GM19023 (cell line): ENCODE measurements around the gene RPL38.

Source experiments
- ATAC-seq: cut with Tn5 transposase; IDR thresholded peaks from one replicate; pipeline ENCODE4 v1.9.1; 2021; ENCODE audit warnings: mild to moderate bottlenecking, moderate library complexity; ENCODE audit not compliant: unreplicated experiment

RPL38 gene

DNA sequence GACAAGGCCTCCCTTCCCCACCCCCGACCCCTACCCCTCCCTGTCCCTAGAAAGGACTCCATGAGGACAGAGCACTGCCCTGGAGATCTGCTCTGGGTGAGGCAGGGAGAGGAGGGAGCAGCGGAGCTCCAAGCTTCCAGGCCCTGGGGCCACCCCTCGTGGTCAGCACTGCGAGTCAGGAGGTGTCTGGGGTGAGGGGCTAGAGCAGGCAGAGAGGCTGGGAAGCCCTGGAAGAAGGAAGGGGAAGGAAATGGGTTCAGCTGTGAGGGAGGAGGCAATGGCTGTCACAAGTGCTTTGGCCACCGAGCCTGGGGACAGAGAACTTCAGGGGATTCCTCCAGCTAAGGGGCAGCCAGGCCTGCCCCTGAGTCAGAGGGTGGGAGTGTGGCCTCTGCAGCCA is 42.4 kb downstream of the RPL38 start:
- ATAC-seq, result no peak

DNA sequence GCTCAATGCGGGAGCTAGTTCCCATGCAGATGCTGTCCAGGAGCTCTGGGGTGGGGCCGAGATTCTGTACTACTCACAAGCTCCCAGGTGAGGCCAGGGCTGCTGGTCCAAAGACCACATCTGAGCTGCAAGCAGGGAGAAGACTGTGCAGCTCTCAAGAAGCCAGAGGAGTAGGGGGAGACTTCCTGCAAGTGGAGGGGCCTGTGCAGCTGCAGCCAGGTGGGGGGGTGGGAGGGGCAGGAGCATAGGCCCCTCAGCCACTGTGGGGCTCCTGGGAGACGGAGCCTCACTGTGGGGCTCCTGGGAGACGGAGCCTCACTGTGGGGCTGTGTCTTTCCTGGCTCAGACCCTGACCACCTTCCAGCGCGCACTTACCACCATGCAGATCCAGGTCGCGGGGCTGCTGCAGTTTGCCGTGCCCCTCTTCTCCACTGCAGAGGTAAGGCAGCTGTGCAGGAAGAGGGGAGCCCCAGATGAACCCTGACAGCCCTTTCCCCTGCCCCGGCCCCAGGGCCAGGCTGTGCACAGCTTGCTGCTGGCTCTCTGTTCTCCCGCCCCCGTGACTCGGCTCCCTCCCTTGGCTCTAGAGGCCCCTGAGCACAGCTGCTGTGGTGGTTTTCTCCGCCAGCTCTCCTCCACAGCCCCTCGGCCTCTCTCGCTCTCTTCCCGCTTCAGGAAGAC is 46.3 kb downstream of the RPL38 start:
- no peak for ATAC-seq

DNA sequence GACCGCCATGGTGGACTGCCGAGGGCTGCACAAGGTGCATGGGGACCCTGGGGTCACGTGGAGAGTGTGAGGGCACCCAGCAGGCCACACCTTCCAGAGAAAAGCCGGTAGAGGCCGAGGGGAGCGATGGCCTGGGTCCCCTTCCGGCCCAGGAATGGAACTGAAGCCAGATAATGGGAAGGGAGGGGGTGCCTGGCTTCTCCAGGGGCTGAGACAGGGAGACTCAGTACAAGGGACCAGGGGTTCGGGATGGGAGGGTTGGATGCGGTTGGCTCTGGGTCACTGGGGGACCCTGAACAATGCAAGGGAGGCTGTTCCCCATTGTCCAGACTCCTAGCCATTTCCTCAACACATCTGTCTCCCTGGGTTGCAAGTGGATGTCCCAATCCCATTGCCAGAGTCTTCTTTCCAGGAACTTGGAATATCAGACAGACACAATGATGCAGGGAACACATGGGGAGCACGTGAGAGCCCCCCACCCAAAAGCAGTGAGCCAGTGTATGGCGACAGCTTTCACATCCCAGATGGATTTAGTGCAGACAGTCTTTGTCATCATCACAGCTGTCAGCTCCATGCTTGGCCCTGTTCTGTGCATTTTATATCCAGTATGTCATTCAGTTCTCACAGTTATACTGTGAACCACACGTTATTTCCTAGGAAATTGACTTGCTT is 47.0 kb downstream of the RPL38 start:
- ATAC-seq, result no peak

DNA sequence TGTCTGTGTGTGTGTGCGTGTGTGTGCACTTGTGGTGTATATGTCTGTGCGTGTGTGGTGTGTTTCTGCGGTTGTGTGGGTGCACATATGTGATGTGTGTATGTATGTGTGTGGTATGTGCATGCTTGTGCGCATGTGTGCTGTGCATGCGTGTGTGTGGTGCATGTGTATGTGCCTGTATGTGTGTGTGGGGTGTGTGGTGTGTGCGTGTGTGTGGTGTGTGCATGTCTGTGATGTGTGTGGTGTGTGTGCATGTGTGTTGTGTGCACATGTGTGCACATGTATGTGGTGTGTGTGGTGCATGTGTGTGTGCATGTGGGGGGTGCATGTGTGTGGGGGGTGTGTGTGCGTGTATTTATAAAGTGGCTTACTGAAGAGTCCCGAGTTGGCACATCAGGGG is 47.6 kb downstream of the RPL38 start:
- no peak for ATAC-seq

DNA sequence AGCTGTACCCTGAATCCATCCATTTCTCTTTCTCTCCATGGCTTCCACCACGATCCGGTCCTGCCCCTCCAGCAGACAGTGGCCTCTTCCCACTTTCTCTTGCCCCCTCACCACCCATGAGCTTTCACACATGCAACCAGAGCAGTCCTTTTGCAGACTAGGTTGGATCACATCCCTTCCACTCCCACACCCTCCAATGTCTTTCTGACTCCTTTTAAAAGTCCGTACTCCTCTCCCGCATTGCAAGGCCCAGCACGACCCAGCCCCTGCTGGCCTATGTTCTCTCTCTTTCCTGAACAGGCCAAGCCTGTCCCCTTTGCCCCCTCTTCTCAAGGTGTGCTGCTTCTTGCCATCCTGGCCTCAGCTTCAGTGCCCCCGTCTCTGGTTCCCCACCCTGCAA is 48.1 kb downstream of the RPL38 start:
- no peak for ATAC-seq

DNA sequence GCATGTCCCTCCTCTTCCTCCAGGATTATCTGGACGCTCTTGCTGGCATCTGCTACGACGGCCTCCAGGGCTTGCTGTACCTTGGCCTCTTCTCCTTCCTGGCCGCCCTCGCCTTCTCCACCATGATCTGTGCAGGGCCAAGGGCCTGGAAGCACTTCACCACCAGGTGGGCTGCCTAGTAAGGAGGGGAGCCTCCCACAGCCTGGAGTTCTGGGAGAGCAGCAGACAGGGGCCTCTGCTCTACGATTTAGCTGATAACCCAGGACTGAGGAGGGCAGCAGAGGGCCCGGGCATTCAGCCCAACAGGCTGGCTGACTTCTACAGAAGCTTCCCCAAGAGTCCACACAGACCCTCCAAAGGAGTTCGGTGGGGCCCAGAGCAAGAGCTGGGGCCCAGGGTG is 48.7 kb downstream of the RPL38 start:
- no peak for ATAC-seq

DNA sequence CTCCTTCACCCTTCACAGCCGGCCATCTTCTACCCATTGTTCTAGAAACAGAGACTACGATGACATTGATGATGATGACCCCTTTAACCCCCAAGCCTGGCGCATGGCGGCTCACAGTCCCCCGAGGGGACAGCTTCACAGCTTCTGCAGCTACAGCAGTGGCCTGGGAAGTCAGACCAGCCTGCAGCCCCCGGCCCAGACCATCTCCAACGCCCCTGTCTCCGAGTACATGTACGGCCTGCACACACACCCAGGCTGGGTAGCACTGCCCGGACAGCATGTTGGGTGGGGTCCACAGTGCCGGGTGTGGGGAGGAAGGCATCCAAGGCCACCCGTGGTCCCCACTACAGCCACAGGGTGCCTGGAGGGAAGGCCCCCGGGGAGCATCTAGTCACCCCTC is 49.6 kb downstream of the RPL38 start:
- no peak for ATAC-seq

DNA sequence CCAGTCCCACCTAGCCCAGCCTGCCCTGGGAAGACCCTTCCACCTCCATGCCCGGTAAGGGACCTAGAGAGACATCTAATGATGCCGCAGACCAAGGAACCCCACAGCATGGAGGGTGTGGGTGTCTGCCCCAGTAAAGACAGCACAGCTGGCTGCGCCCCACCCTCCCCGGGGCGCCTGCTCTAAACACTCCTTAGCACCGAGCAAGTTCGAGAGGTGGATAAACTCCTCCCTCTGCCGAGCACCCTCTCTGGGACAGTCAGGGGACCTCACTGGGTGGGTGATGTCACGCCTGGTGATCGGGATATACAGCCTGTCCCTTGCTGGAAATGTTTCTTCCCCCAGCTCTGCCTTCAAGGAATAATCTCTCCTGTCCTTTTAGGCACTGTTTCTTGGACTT is 53.8 kb downstream of the RPL38 start:
- ATAC-seq, result no peak

DNA sequence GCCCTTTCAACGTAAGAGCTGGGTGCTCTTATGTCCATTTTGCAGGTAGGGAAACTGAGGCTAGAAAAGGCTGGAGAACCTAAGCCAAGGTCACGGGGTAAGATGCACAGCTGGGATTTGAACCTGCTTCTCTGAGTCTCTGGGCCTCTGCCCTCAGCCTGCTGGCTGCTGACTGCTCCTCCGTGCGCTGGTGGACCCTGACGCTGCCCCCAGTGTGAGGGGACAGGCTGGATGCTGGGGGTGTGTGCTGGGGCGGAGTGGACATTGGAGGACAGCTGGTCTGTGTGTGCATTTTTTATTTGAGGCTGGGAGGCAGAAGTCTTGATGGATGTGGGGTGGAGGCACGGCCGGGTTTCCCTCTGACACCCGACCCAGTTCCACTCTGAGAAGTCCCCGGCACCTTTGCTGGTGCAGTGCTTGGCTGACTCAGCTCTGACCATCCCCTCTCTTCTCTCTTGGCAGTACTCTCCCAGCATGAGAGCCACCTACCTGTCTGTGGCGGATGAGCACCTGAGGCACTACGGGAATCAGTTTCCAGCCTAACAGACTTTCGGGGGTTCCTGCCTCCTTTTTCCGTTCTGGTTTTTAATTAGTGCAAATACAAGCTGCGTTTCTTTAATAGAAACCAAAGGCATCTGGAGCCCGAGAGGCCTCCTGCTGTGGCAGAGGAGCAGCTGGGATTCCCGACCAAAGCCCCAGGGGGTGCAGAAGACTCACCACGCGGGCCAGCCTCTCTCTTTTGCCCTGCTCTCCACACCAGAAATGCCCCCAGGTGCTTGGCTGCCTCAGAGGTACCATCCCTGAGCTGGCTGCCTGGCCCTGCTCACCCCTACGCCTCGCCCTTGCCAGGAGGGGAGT is 56.4 kb downstream of the RPL38 start:
- no peak for ATAC-seq
